ENCODE data around the gene DPP6. TPM values are rescaled to one million over a fixed set of nuclear protein-coding genes. Genes with fewer than 3 reads are reported as not detected.

DPP6 gene
- total RNA-seq, 1 donor from 2014 or later = 0.39 TPM

DNA sequence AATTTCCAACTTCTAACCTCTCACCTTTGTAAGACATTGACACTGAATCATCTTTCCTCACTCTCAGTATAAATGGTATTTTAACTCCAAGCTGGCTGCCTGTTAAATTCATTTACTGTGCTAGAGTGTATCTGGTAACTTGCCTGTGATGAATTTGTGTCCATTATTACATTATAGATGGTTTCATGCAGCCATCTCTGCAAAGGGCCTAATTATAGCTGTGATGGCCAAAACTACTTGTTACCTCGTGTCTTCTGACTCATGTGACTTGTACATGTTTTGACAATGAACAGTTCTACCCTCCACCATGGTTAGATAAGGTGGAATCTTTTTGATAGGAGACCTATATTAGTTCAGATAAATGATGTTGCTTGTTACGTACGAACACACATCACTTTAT is 558.7 kb downstream of the DPP6 start:
- H3K27ac Mint-ChIP-seq = no peak overlapping the region
- H3K9me3 ChIP-seq (ENCODE audit: low read depth) = no peaks in the 10 kb centered on the region
- H3K36me3 Mint-ChIP-seq = no peaks in the 10 kb centered on the region
- H3K9me3 Mint-ChIP-seq = no peaks in the 10 kb centered on the region
- H3K27ac ChIP-seq = no peak overlapping the region
- no peak overlapping the region for H3K4me3 ChIP-seq
- H4K20me1 ChIP-seq (ENCODE audit: low read depth) = no peaks in the 10 kb centered on the region
- H3K79me2 ChIP-seq (ENCODE audit: low read depth) = no peaks in the 10 kb centered on the region
- TF ChIP-seq EZH2 (IDR thresholded peaks at IDR 0.05) (no peak), EZH2phosphoT487 (IDR thresholded peaks at IDR 0.05) (no peak)
- TF ChIP-seq, protein P1, sequence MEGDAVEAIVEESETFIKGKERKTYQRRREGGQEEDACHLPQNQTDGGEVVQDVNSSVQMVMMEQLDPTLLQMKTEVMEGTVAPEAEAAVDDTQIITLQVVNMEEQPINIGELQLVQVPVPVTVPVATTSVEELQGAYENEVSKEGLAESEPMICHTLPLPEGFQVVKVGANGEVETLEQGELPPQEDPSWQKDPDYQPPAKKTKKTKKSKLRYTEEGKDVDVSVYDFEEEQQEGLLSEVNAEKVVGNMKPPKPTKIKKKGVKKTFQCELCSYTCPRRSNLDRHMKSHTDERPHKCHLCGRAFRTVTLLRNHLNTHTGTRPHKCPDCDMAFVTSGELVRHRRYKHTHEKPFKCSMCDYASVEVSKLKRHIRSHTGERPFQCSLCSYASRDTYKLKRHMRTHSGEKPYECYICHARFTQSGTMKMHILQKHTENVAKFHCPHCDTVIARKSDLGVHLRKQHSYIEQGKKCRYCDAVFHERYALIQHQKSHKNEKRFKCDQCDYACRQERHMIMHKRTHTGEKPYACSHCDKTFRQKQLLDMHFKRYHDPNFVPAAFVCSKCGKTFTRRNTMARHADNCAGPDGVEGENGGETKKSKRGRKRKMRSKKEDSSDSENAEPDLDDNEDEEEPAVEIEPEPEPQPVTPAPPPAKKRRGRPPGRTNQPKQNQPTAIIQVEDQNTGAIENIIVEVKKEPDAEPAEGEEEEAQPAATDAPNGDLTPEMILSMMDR (IDR thresholded peaks at IDR 0.05) = no peak
- H3K36me3 ChIP-seq = no peaks in the 10 kb centered on the region
- H3K4me3 Mint-ChIP-seq = no peak overlapping the region
- H3K27me3 ChIP-seq = no peaks in the 10 kb centered on the region
- no peaks in the 10 kb centered on the region for H3K4me1 ChIP-seq
- no peak overlapping the region for H3K4me2 ChIP-seq
- no peaks in the 10 kb centered on the region for H3K27me3 Mint-ChIP-seq (ENCODE audit: insufficient read depth, low read depth)
- no peak overlapping the region for H2AFZ ChIP-seq (replicated peaks)
- no peak for DNase-seq (ENCODE audit: low spot score)
- no peaks in the 10 kb centered on the region for H3K4me1 Mint-ChIP-seq
- no peaks in the 10 kb centered on the region for H3F3A ChIP-seq (ENCODE audit: low read depth)
- H3K9ac ChIP-seq = no peak overlapping the region

DNA sequence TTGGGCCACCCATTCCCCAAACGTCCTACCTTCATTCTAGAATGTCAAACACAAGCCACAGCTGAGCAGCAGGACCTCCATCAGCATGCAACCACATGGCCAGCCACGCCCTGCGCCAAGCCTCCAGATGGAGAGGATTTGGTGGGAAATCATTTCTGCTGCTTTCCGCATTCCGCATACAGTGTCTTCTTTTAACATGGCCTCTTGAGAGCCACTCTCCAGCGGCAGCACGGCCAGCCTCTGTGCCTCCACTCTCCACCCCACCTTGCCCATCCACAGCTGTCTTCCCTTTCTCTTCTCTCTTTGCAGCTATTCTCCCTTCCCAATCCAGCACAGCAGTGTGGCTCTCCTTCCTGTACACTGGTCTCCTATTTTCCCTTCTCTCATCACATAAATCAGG is 561.6 kb downstream of the DPP6 start:
- Histone ChIP-seq H3K9ac (no peak overlapping the region), H3K27ac (no peak overlapping the region), H3K4me2 (no peak overlapping the region), H3K4me3 (no peak overlapping the region), H3K9me3 (ENCODE audit: low read depth) (no peaks in the 10 kb centered on the region), H3F3A (ENCODE audit: low read depth) (no peaks in the 10 kb centered on the region), H3K36me3 (no peaks in the 10 kb centered on the region), H4K20me1 (ENCODE audit: low read depth) (no peaks in the 10 kb centered on the region), H3K79me2 (ENCODE audit: low read depth) (no peaks in the 10 kb centered on the region), H3K27me3 (no peaks in the 10 kb centered on the region), H2AFZ (replicated peaks) (no peak overlapping the region), H3K4me1 (no peaks in the 10 kb centered on the region)
- no peak overlapping the region for H3K27ac Mint-ChIP-seq
- H3K4me1 Mint-ChIP-seq = no peaks in the 10 kb centered on the region
- TF ChIP-seq, protein P1 (IDR thresholded peaks at IDR 0.05) = no peak
- no peak for TF ChIP-seq EZH2 (IDR thresholded peaks at IDR 0.05)
- TF ChIP-seq EZH2phosphoT487 (IDR thresholded peaks at IDR 0.05) = no peak
- no peak for DNase-seq (ENCODE audit: low spot score)
- no peaks in the 10 kb centered on the region for H3K36me3 Mint-ChIP-seq
- no peak overlapping the region for H3K4me3 Mint-ChIP-seq
- H3K27me3 Mint-ChIP-seq (ENCODE audit: insufficient read depth, low read depth) = no peaks in the 10 kb centered on the region
- no peaks in the 10 kb centered on the region for H3K9me3 Mint-ChIP-seq

DNA sequence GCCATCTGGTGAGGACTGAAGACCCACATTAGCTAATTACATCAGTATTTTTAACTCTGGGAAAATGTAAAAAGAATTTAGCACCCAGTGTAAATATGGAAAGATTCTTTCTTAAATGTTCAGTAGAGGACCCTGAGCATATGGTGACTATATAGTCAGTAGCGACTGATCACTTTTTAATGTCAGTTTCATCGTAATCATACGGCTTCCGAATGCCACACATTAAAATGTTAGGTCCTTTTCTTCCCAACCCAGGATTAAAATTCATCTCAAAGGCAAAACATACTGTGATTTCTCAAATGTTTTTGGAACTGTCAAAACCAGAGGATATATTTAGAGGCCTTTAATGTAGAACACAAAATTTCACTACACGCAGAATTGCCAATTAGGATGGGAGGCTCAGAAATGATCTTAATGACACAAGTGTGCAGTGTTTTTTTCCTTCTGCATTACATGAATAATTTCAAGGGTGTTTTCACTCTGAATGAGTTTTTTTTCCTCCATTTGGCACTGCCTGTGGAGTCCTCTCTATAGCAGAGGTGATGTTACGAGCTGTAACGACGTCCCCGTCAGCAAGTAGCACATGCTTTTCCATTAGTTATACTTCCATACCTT is 568.0 kb downstream of the DPP6 start:
- H3K9me3 ChIP-seq (ENCODE audit: low read depth) = no peaks in the 10 kb centered on the region
- no peak overlapping the region for H3K4me3 Mint-ChIP-seq
- no peak overlapping the region for H3K9ac ChIP-seq
- H2AFZ ChIP-seq (replicated peaks) = no peak overlapping the region
- H3K27ac ChIP-seq = no peak overlapping the region
- no peak overlapping the region for H3K4me3 ChIP-seq
- H3F3A ChIP-seq (ENCODE audit: low read depth) = no peaks in the 10 kb centered on the region
- no peaks in the 10 kb centered on the region for H3K27me3 ChIP-seq
- H4K20me1 ChIP-seq (ENCODE audit: low read depth) = no peaks in the 10 kb centered on the region
- no peaks in the 10 kb centered on the region for H3K9me3 Mint-ChIP-seq
- no peaks in the 10 kb centered on the region for H3K36me3 ChIP-seq
- no peaks in the 10 kb centered on the region for H3K27me3 Mint-ChIP-seq (ENCODE audit: insufficient read depth, low read depth)
- H3K4me2 ChIP-seq = no peak overlapping the region
- no peak for TF ChIP-seq EZH2 (IDR thresholded peaks at IDR 0.05)
- TF ChIP-seq, protein P1 (IDR thresholded peaks at IDR 0.05) = no peak
- no peak for TF ChIP-seq EZH2phosphoT487 (IDR thresholded peaks at IDR 0.05)
- no peak overlapping the region for H3K27ac Mint-ChIP-seq
- no peaks in the 10 kb centered on the region for H3K36me3 Mint-ChIP-seq
- no peaks in the 10 kb centered on the region for H3K4me1 ChIP-seq
- H3K4me1 Mint-ChIP-seq = peaks cover 8% of the 10 kb centered on the region
- no peak for DNase-seq (ENCODE audit: low spot score)
- H3K79me2 ChIP-seq (ENCODE audit: low read depth) = no peaks in the 10 kb centered on the region

All from neural progenitor cell (in vitro differentiated cells).